Smooth muscle cell (in vitro differentiated cells): ENCODE results near the gene ZNF71. TPM values are rescaled to one million over a fixed set of nuclear protein-coding genes. Genes with fewer than 3 reads are reported as not detected.

Source experiments
- DNase-seq: peaks from one replicate; lab custom pipeline; 2025; ENCODE audit not compliant: unreplicated experiment; lab: John Stamatoyannopoulos, UW
- H2AFZ ChIP-seq: fragments of 200-600 bp; sonication (generic); 2 replicates; pipeline ENCODE4 v1.6.0; 2016; ENCODE audit warnings: antibody characterized with exemption, low read depth, mild to moderate bottlenecking
- H3F3A ChIP-seq: fragments of 200-600 bp; sonication (generic); 2 replicates; pipeline ENCODE4 v1.6.0; 2017; ENCODE audit warnings: antibody characterized with exemption, low read depth
- H3K27ac ChIP-seq: fragments of 200-600 bp; sonication (generic); 2 replicates; pipeline ENCODE4 v1.5.1; 2016; ENCODE audit warnings: low read depth, mild to moderate bottlenecking
- H3K27me3 ChIP-seq: fragments of 200-600 bp; sonication (generic); 2 replicates; pipeline ENCODE4 v1.6.1; 2016; ENCODE audit warnings: low read depth, mild to moderate bottlenecking
- H3K36me3 ChIP-seq: fragments of 200-600 bp; sonication (generic); 2 replicates; pipeline ENCODE4 v1.5.1; 2016; ENCODE audit warnings: low read depth
- H3K4me1 ChIP-seq: fragments of 200-600 bp; sonication (generic); 2 replicates; pipeline ENCODE4 v1.5.1; 2016; ENCODE audit warnings: low read depth
- H3K4me2 ChIP-seq: fragments of 200-600 bp; sonication (generic); 2 replicates; pipeline ENCODE4 v1.6.0; 2016; ENCODE audit warnings: mild to moderate bottlenecking
- H3K4me3 ChIP-seq: fragments of 200-600 bp; sonication (generic); 2 replicates; pipeline ENCODE4 v1.5.1; 2016; ENCODE audit warnings: mild to moderate bottlenecking
- H3K79me2 ChIP-seq: fragments of 200-600 bp; sonication (generic); 2 replicates; pipeline ENCODE4 v1.6.0; 2016; ENCODE audit warnings: low read depth, mild to moderate bottlenecking
- H3K9ac ChIP-seq: fragments of 200-600 bp; sonication (generic); 2 replicates; pipeline ENCODE4 v1.6.0; 2016; ENCODE audit warnings: low read depth
- H3K9me3 ChIP-seq: fragments of 200-600 bp; sonication (generic); replicated peaks from 2 replicates; pipeline ENCODE4 v1.5.1; 2016; ENCODE audit warnings: low read depth
- H4K20me1 ChIP-seq: fragments of 200-600 bp; sonication (generic); 2 replicates; pipeline ENCODE4 v1.6.0; 2016; ENCODE audit warnings: low read depth
- CTCF ChIP-seq: fragments of 200-600 bp; sonication (generic); IDR thresholded peaks from 2 replicates; pipeline ENCODE4 v1.5.1; 2017; ENCODE audit warnings: borderline replicate concordance, mild to moderate bottlenecking, antibody characterized with exemption; ENCODE audit not compliant: insufficient read depth, poor library complexity, severe bottlenecking
- WGBS: methylation state at CpG from one replicate; pipeline ENCODE4 v1.1.7; 2016; ENCODE audit warnings: low lambda C conversion rate; 5-methylcytosine and 5-hydroxymethylcytosine counted together
- polyA plus RNA-seq: library from polyadenylated mRNA; unstranded; fragments of >200 nt; fragmentation: Nextera tagmentation; extraction: Ambion mirVana; gene quantifications from 2 replicates; pipeline ENCODE4 v1.2.1, GENCODE V29; 2016
- total RNA-seq: library from RNA; depleted of rRNA; stranded (reverse); fragments of >200 nt; gene quantifications from 2 replicates; pipeline ENCODE4 v1.2.3, GENCODE V29; 2014

ZNF71 gene
- total and polyA plus RNA-seq, 2 experiments from 2014 or later = 5.9 to 11.2 TPM

DNA sequence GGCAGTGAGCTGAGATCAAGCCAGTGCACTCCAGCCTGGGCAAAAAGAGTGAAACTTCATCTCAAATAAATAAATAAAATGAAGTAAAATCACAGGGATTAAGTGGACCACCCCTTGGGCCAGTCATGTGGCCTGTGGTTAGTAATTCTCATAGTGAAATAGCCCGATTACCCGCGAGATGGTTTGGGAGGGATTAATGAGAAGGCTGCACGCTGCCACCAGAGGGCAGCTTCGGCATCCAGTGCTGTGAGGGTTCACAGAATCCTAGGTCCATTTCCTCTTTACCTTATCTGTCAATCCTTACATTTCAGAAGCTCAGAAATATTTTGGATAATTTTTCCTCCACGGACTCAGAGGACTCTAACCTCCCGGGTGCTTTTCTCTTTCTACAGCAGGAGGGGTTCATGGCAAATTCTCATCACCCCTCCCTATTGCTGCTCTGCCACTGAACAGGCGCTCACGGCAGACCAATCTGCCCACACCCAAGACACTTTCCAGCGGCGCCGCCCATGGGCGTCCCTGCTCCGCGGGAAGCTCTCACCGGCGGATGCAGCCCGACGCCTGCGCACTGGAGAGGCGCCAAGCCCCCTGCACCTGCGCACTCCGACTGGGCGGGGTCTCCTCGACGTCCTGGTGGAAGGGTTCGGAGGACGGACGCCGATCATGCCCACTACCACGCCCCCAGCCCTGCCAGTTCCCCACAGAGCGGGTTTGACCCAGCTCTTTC, 65.4 kb downstream of the ZNF71 start:
- no peak overlapping the region for H2AFZ ChIP-seq
- H4K20me1 ChIP-seq = no peaks in the 10 kb centered on the region
- no peaks in the 10 kb centered on the region for H3F3A ChIP-seq
- DNase-seq = no peak
- WGBS = 91% methylated on average over 32 of the region's 32 CpGs
- no peak overlapping the region for H3K9ac ChIP-seq
- no peak overlapping the region for H3K4me2 ChIP-seq
- no peaks in the 10 kb centered on the region for H3K4me1 ChIP-seq
- H3K36me3 ChIP-seq = no peaks in the 10 kb centered on the region
- no peaks in the 10 kb centered on the region for H3K79me2 ChIP-seq
- H3K9me3 ChIP-seq = no peaks in the 10 kb centered on the region
- no peak for TF ChIP-seq CTCF
- H3K4me3 ChIP-seq = no peak overlapping the region
- H3K27me3 ChIP-seq = no peaks in the 10 kb centered on the region
- H3K27ac ChIP-seq = no peak overlapping the region

- 85% methylated on average over 3 of the region's 3 CpGs for WGBS
- no peak for DNase-seq
- Histone ChIP-seq H3F3A (no peaks in the 10 kb centered on the region), H3K9me3 (no peaks in the 10 kb centered on the region), H3K4me1 (no peaks in the 10 kb centered on the region), H3K27me3 (no peaks in the 10 kb centered on the region), H3K27ac (no peak overlapping the region), H2AFZ (no peak overlapping the region), H3K4me2 (no peak overlapping the region), H4K20me1 (no peaks in the 10 kb centered on the region), H3K4me3 (no peak overlapping the region), H3K9ac (no peak overlapping the region), H3K79me2 (no peaks in the 10 kb centered on the region), H3K36me3 (no peaks in the 10 kb centered on the region)
- no peak for TF ChIP-seq CTCF
Observed at GRCh38 chr19:56661248-56661647, 66.1 kb downstream of the ZNF71 start.

DNA sequence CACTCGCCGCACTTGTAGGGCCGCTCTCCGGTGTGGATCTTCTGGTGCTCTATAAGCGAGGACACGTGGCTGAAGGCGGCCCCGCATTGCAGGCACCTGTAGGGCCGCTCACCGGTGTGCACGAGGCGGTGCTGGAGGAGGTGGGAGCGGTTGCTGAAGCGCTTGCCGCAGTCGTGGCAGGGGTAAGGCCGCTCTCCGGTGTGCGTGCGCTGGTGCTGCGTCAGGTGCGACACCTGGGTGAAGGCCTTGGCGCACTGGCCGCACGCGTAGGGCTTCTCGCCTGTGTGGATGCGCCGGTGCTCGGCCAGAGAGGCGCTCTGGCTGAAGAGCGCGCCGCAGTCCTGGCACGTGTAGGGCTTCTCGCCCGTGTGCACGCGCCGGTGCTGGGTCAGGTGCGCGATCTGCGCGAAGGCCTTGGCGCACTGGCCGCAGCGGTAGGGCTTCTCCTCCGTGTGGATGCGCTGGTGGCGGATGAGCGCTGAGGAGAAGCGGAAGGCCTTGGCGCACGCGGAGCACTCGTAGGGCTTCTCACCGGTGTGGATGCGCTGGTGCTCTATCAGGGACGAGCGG, 68.9 kb downstream of the ZNF71 start:
- no peaks in the 10 kb centered on the region for H3K4me1 ChIP-seq
- H3K9ac ChIP-seq = no peak overlapping the region
- H2AFZ ChIP-seq = no peak overlapping the region
- no peak for DNase-seq
- no peaks in the 10 kb centered on the region for H3K27me3 ChIP-seq
- no peaks in the 10 kb centered on the region for H3K9me3 ChIP-seq
- WGBS = 96% methylated on average over 60 of the region's 60 CpGs
- no peaks in the 10 kb centered on the region for H4K20me1 ChIP-seq
- no peak for TF ChIP-seq CTCF
- H3K4me2 ChIP-seq = no peak overlapping the region
- H3K79me2 ChIP-seq = no peaks in the 10 kb centered on the region
- no peaks in the 10 kb centered on the region for H3K36me3 ChIP-seq
- no peaks in the 10 kb centered on the region for H3F3A ChIP-seq
- no peak overlapping the region for H3K4me3 ChIP-seq
- no peak overlapping the region for H3K27ac ChIP-seq

- TF ChIP-seq CTCF = no peak
- H3K79me2 ChIP-seq = no peaks in the 10 kb centered on the region
- no peaks in the 10 kb centered on the region for H3F3A ChIP-seq
- no peak for DNase-seq
- no peaks in the 10 kb centered on the region for H4K20me1 ChIP-seq
- no peak overlapping the region for H3K9ac ChIP-seq
- H2AFZ ChIP-seq = no peak overlapping the region
- no peaks in the 10 kb centered on the region for H3K9me3 ChIP-seq
- no peak overlapping the region for H3K4me2 ChIP-seq
- H3K4me3 ChIP-seq = no peak overlapping the region
- WGBS = 97% methylated on average over 43 of the region's 43 CpGs
- H3K27ac ChIP-seq = no peak overlapping the region
- no peaks in the 10 kb centered on the region for H3K36me3 ChIP-seq
- no peaks in the 10 kb centered on the region for H3K4me1 ChIP-seq
- H3K27me3 ChIP-seq = no peaks in the 10 kb centered on the region
Observed at GRCh38 chr19:56664511-56664910, 69.4 kb downstream of the ZNF71 start.
